T-cell (primary cell): ENCODE measurements around the gene MYH15. TPM values are rescaled to one million over a fixed set of nuclear protein-coding genes. Genes with fewer than 3 reads are reported as not detected.
"Not testable (repeated sequence)": the region's sequence is repeated elsewhere in the genome, so short reads cannot be mapped to it uniquely, and the experiment has no call there.

Experiments
- ATAC-seq, 4 experiments: fragments of 200-7000 bp in 3 of 4; fragments of 150-1000 bp in 1 of 4; cut with Tn5 transposase; replicated peaks in 1 of 4; 1 replicate in 3 of 4; 2 replicates in 1 of 4; pipeline ENCODE4 v1.10.0; 2021; ENCODE audit warnings: moderate library complexity in 3 of 4, mild to moderate bottlenecking in 2 of 4, moderate number of reproducible peaks in 1 of 4
- CTCF ChIA-PET, 2 donors: fragments of 300-600 bp; sonication (Branson Sonifier 250); formaldehyde crosslinking; loops; one replicate each; lab custom pipeline; 2022; ENCODE audit warnings: antibody characterized with exemption in 2 of 2; lab: Charles Lee
- POLR2A ChIA-PET, 2 donors: fragments of 300-600 bp; sonication (Branson Sonifier 250); formaldehyde crosslinking; loops; one replicate each; lab custom pipeline; 2022; ENCODE audit warnings: antibody characterized with exemption in 2 of 2; lab: Charles Lee
- DNase-seq, 35 experiments: peaks; one replicate each; pipeline versions ENCODE4 v3.0.0 to v3.0.0-alpha.2; 2013 to 2023
- H3K27ac ChIP-seq: one replicate; pipeline ENCODE4 v1.5.1; 2013; ENCODE audit warnings: low read length
- H3K27me3 ChIP-seq, 2 experiments: replicated peaks in 1 of 2; 1 replicate in 1 of 2; 2 replicates in 1 of 2; pipeline versions ENCODE4 v1.6.1 to v1.7.0; 2013; ENCODE audit warnings: low read length in 1 of 2, mixed read lengths in 1 of 2; ENCODE audit not compliant: control insufficient read depth in 2 of 2, insufficient read depth in 2 of 2; ENCODE audit errors: extremely low read depth in 1 of 2
- H3K36me3 ChIP-seq, 2 donors: 1 replicate in 1 of 2; 2 replicates in 1 of 2; pipeline versions ENCODE4 v1.6.1 to v1.7.0; 2013; ENCODE audit warnings: low read length in 1 of 2; ENCODE audit not compliant: control insufficient read depth in 2 of 2, insufficient read depth in 1 of 2; ENCODE audit errors: extremely low read depth in 1 of 2
- H3K4me1 ChIP-seq, 2 experiments: 1 replicate in 1 of 2; 2 replicates in 1 of 2; pipeline versions ENCODE4 v1.6.1 to v1.7.0; 2013; ENCODE audit warnings: low read length in 2 of 2, mixed read lengths in 1 of 2; ENCODE audit not compliant: insufficient read depth in 2 of 2, control insufficient read depth in 1 of 2; ENCODE audit errors: extremely low read depth in 1 of 2
- H3K4me3 ChIP-seq, 2 donors: 1 replicate in 1 of 2; 2 replicates in 1 of 2; pipeline versions ENCODE4 v1.5.1 to v1.7.0; 2013; ENCODE audit warnings: mild to moderate bottlenecking in 2 of 2, low read length in 1 of 2, moderate library complexity in 1 of 2; ENCODE audit not compliant: control insufficient read depth in 1 of 2; ENCODE audit errors: extremely low read depth in 1 of 2
- H3K9me3 ChIP-seq: 2 replicates; pipeline ENCODE4 v1.7.0; 2013
- H3K27ac Mint-ChIP-seq, 2 donors: one replicate each; pipeline ENCODE4 v1.8.0; 2020 to 2021; ENCODE audit warnings: mild to moderate bottlenecking in 2 of 2, mixed read lengths in 2 of 2
- H3K27me3 Mint-ChIP-seq, 2 donors: one replicate each; pipeline ENCODE4 v1.8.0; 2021 to 2022; ENCODE audit warnings: mixed read lengths in 2 of 2
- H3K36me3 Mint-ChIP-seq: one replicate; pipeline ENCODE4 v1.8.0; 2021; ENCODE audit warnings: mixed read lengths
- H3K4me1 Mint-ChIP-seq, 3 donors: one replicate each; pipeline ENCODE4 v1.8.0; 2020 to 2022; ENCODE audit warnings: mixed read lengths in 3 of 3, mild to moderate bottlenecking in 1 of 3
- H3K4me3 Mint-ChIP-seq, 3 donors: one replicate each; pipeline ENCODE4 v1.8.0; 2020 to 2022; ENCODE audit warnings: mild to moderate bottlenecking in 3 of 3, mixed read lengths in 3 of 3, moderate library complexity in 3 of 3
- H3K9me3 Mint-ChIP-seq, 3 donors: one replicate each; pipeline ENCODE4 v1.8.0; 2020 to 2022; ENCODE audit warnings: mixed read lengths in 3 of 3
- WGBS: methylation state at CpG from one replicate; pipeline ENCODE4 v1.1.5; 2013; ENCODE audit warnings: missing lambda C conversion rate; ENCODE audit not compliant: insufficient coverage; 5-methylcytosine and 5-hydroxymethylcytosine counted together
- total RNA-seq, 35 experiments: library from RNA in 6 of 35; stranded (reverse) in 6 of 35; fragments of 120-200 nt in 1 of 35; gene quantifications; one replicate each; pipeline versions ENCODE4 v1.2.1 to v1.2.4 and lab custom pipeline; 2013 to 2026

Gene MYH15
- total RNA-seq, 5 donors from 2014 or later (not counting 1 experiment from before 2014, with no cell fraction given): 0.07 to 0.18 (median 0.11) TPM; not detected in 1

- Histone ChIP-seq H3K36me3 (no peaks in the 10 kb centered on the region), H3K27me3 (no peaks in the 10 kb centered on the region), H3K4me3 (no peak overlapping the region), H3K4me1 (peaks cover 0 to 4% of the 10 kb centered on the region in 2 experiments), H3K9me3 (no peaks in the 10 kb centered on the region), H3K27ac (no peak overlapping the region)
- POLR2A ChIA-PET: no interaction called here
- Mint-ChIP-seq H3K4me1 (peaks cover 0 to 7% (median 1%) of the 10 kb centered on the region in 3 donors), H3K27me3 (peaks cover 0 to 4% of the 10 kb centered on the region in 2 donors), H3K36me3 (no peaks in the 10 kb centered on the region), H3K27ac (no peak overlapping the region), H3K9me3 (no peaks in the 10 kb centered on the region), H3K4me3 (no peak overlapping the region)
- no CpG with 5 or more reads among the region's 1 CpG for WGBS
- CTCF ChIA-PET: no interaction called here
- DNase-seq (no peak), ATAC-seq (no peak)
Measured at GRCh38 chr3:108387063-108387462, 123.3 kb downstream of the MYH15 start.

GRCh38 chr3:108383306-108383705 lies 127.1 kb downstream of the MYH15 start:
- Histone ChIP-seq H3K36me3 (no peaks in the 10 kb centered on the region), H3K27me3 (no peaks in the 10 kb centered on the region), H3K9me3 (no peaks in the 10 kb centered on the region), H3K4me3 (no peak overlapping the region), H3K27ac (no peak overlapping the region), H3K4me1 (peaks cover 0 to 1% of the 10 kb centered on the region in 2 experiments)
- no peaks in the 10 kb centered on the region for H3K27me3 Mint-ChIP-seq
- DNase-seq (no peak), ATAC-seq (no peak)
- H3K36me3 Mint-ChIP-seq: no peaks in the 10 kb centered on the region
- no peak overlapping the region for H3K27ac Mint-ChIP-seq
- no peak overlapping the region for H3K4me3 Mint-ChIP-seq
- POLR2A ChIA-PET: no interaction called here
- H3K9me3 Mint-ChIP-seq: no peaks in the 10 kb centered on the region
- peaks cover 0 to 4% (median 1%) of the 10 kb centered on the region in 3 donors for H3K4me1 Mint-ChIP-seq
- CTCF ChIA-PET: interaction anchor here in 1 of 2 donors (0.6 kb wide), 1 partner anchor 1319 kb away, joined by 3 read pairs; no protein-coding TSS in a partner anchor

GRCh38 chr3:108381529-108382140 lies 128.8 kb downstream of the MYH15 start:
- WGBS: 80% methylated on average over 1 of the region's 3 CpGs
- Histone ChIP-seq H3K9me3 (no peaks in the 10 kb centered on the region), H3K36me3 (no peaks in the 10 kb centered on the region), H3K4me1 (no peaks in the 10 kb centered on the region), H3K4me3 (no peak overlapping the region), H3K27me3 (no peaks in the 10 kb centered on the region), H3K27ac (no peak overlapping the region)
- ChIA-PET CTCF (no interaction called here), POLR2A (no interaction called here)
- no peaks in the 10 kb centered on the region for H3K36me3 Mint-ChIP-seq
- no peaks in the 10 kb centered on the region for H3K27me3 Mint-ChIP-seq
- no peaks in the 10 kb centered on the region for H3K9me3 Mint-ChIP-seq
- no peak for ATAC-seq
- H3K4me1 Mint-ChIP-seq: no peaks in the 10 kb centered on the region
- DNase-seq: no peak
- no peak overlapping the region for H3K4me3 Mint-ChIP-seq
- no peak overlapping the region for H3K27ac Mint-ChIP-seq

GRCh38 chr3:108380128-108380795 lies 130.1 kb downstream of the MYH15 start:
- Mint-ChIP-seq H3K4me1 (no peaks in the 10 kb centered on the region), H3K9me3 (no peaks in the 10 kb centered on the region), H3K27ac (no peak overlapping the region), H3K36me3 (no peaks in the 10 kb centered on the region), H3K27me3 (no peaks in the 10 kb centered on the region), H3K4me3 (no peak overlapping the region)
- ATAC-seq: no peak
- no peak overlapping the region for H3K4me3 ChIP-seq
- H3K9me3 ChIP-seq: no peaks in the 10 kb centered on the region
- WGBS: 82% methylated on average over 6 of the region's 7 CpGs
- CTCF ChIA-PET: no interaction called here
- H3K27me3 ChIP-seq: no peaks in the 10 kb centered on the region
- H3K27ac ChIP-seq: no peak overlapping the region
- no peak for DNase-seq
- POLR2A ChIA-PET: no interaction called here
- H3K36me3 ChIP-seq: no peaks in the 10 kb centered on the region
- H3K4me1 ChIP-seq: no peaks in the 10 kb centered on the region

GRCh38 chr3:108378952-108379342 lies 131.4 kb downstream of the MYH15 start:
- H3K9me3 Mint-ChIP-seq, H3K4me3 Mint-ChIP-seq, H3K27me3 ChIP-seq, H3K27ac ChIP-seq, ATAC-seq, H3K36me3 Mint-ChIP-seq, H3K9me3 ChIP-seq, DNase-seq, POLR2A ChIA-PET, H3K27me3 Mint-ChIP-seq, H3K27ac Mint-ChIP-seq, H3K4me1 Mint-ChIP-seq, H3K4me3 ChIP-seq, H3K36me3 ChIP-seq, CTCF ChIA-PET, H3K4me1 ChIP-seq: not testable (repeated sequence)
- WGBS: no CpG with 5 or more reads among the region's 2 CpGs

GRCh38 chr3:108378153-108378951 lies 132.0 kb downstream of the MYH15 start:
- Histone ChIP-seq H3K4me1 (no peaks in the 10 kb centered on the region), H3K4me3 (no peak overlapping the region), H3K27ac (no peak overlapping the region), H3K36me3 (no peaks in the 10 kb centered on the region), H3K27me3 (no peaks in the 10 kb centered on the region), H3K9me3 (no peaks in the 10 kb centered on the region)
- DNase-seq (no peak), ATAC-seq (no peak)
- Mint-ChIP-seq H3K4me3 (no peak overlapping the region), H3K27me3 (no peaks in the 10 kb centered on the region), H3K36me3 (no peaks in the 10 kb centered on the region), H3K4me1 (no peaks in the 10 kb centered on the region), H3K9me3 (no peaks in the 10 kb centered on the region), H3K27ac (no peak overlapping the region)
- ChIA-PET CTCF (no interaction called here), POLR2A (no interaction called here)
- 100% methylated on average over 1 of the region's 4 CpGs for WGBS
